ENCODE data around the gene NAV3.

DNA sequence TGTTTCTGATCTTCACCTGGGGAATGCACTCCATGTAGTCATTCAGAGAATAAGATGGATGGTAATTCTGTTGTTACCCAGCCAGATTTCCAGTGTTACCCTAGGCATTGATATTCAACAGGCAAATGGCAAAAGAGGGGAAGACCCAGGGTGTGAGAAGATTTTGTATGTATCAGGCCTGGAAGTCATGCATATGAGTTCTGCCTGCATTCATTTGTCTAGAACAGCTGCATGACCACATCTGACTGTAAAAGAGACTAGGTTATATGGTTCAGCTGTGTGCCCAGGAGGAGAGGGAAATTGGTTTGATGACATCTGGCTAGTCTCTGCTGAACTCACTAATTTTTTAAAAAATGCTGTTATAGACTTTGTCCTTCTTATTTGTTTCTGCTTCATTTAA is 224.9 kb downstream of the NAV3 start:
- TF ChIP-seq, protein P1, sequence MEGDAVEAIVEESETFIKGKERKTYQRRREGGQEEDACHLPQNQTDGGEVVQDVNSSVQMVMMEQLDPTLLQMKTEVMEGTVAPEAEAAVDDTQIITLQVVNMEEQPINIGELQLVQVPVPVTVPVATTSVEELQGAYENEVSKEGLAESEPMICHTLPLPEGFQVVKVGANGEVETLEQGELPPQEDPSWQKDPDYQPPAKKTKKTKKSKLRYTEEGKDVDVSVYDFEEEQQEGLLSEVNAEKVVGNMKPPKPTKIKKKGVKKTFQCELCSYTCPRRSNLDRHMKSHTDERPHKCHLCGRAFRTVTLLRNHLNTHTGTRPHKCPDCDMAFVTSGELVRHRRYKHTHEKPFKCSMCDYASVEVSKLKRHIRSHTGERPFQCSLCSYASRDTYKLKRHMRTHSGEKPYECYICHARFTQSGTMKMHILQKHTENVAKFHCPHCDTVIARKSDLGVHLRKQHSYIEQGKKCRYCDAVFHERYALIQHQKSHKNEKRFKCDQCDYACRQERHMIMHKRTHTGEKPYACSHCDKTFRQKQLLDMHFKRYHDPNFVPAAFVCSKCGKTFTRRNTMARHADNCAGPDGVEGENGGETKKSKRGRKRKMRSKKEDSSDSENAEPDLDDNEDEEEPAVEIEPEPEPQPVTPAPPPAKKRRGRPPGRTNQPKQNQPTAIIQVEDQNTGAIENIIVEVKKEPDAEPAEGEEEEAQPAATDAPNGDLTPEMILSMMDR (IDR thresholded peaks at IDR 0.05; ENCODE audit: insufficient read depth, low read length) = no peak
- TF ChIP-seq, protein P2, sequence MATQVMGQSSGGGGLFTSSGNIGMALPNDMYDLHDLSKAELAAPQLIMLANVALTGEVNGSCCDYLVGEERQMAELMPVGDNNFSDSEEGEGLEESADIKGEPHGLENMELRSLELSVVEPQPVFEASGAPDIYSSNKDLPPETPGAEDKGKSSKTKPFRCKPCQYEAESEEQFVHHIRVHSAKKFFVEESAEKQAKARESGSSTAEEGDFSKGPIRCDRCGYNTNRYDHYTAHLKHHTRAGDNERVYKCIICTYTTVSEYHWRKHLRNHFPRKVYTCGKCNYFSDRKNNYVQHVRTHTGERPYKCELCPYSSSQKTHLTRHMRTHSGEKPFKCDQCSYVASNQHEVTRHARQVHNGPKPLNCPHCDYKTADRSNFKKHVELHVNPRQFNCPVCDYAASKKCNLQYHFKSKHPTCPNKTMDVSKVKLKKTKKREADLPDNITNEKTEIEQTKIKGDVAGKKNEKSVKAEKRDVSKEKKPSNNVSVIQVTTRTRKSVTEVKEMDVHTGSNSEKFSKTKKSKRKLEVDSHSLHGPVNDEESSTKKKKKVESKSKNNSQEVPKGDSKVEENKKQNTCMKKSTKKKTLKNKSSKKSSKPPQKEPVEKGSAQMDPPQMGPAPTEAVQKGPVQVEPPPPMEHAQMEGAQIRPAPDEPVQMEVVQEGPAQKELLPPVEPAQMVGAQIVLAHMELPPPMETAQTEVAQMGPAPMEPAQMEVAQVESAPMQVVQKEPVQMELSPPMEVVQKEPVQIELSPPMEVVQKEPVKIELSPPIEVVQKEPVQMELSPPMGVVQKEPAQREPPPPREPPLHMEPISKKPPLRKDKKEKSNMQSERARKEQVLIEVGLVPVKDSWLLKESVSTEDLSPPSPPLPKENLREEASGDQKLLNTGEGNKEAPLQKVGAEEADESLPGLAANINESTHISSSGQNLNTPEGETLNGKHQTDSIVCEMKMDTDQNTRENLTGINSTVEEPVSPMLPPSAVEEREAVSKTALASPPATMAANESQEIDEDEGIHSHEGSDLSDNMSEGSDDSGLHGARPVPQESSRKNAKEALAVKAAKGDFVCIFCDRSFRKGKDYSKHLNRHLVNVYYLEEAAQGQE (IDR thresholded peaks at IDR 0.05; ENCODE audit: insufficient replicate concordance, low read depth) = no peak
- TF ChIP-seq POLR2AphosphoS5 (IDR thresholded peaks at IDR 0.05; ENCODE audit: low read depth) (no peak), GABPA (IDR thresholded peaks at IDR 0.05; ENCODE audit: low read depth) (no peak), SPI1 (IDR thresholded peaks at IDR 0.05; ENCODE audit: borderline replicate concordance, low read depth) (no peak)

Data from HL-60 (cell line).